ENCODE results near the gene UBASH3B.

Gene UBASH3B

GRCh38 chr11:122678406-122678805 lies 22.9 kb downstream of the UBASH3B start:
- DNase-seq (ENCODE audit: low spot score) = no peak

- DNase-seq (ENCODE audit: low spot score) = no peak
Observed at GRCh38 chr11:122679466-122679865, 23.9 kb downstream of the UBASH3B start.

GRCh38 chr11:122681070-122681469 lies 25.5 kb downstream of the UBASH3B start:
- no peak for DNase-seq (ENCODE audit: low spot score)

- DNase-seq (ENCODE audit: low spot score) = no peak
Observed at GRCh38 chr11:122681735-122682134, 26.2 kb downstream of the UBASH3B start.

- no peak for DNase-seq (ENCODE audit: low spot score)
Observed at GRCh38 chr11:122682464-122682863, 26.9 kb downstream of the UBASH3B start.

GRCh38 chr11:122685041-122685440 lies 29.5 kb downstream of the UBASH3B start:
- DNase-seq (ENCODE audit: low spot score) = no peak

- no peak for DNase-seq (ENCODE audit: low spot score)
Observed at GRCh38 chr11:122686111-122686510, 30.6 kb downstream of the UBASH3B start.

GRCh38 chr11:122690384-122690783 lies 34.9 kb downstream of the UBASH3B start:
- DNase-seq (ENCODE audit: low spot score) = no peak

GRCh38 chr11:122690801-122691548 lies 35.5 kb downstream of the UBASH3B start:
- no peak for DNase-seq (ENCODE audit: low spot score)

- no peak for DNase-seq (ENCODE audit: low spot score)
Observed at GRCh38 chr11:122691549-122692150, 36.1 kb downstream of the UBASH3B start.

- no peak for DNase-seq (ENCODE audit: low spot score)
Observed at GRCh38 chr11:122692444-122692843, 36.9 kb downstream of the UBASH3B start.

- no peak for DNase-seq (ENCODE audit: low spot score)
Observed at GRCh38 chr11:122695076-122695615, 39.6 kb downstream of the UBASH3B start.

- DNase-seq (ENCODE audit: low spot score) = no peak
Observed at GRCh38 chr11:122696662-122697061, 41.1 kb downstream of the UBASH3B start.

GRCh38 chr11:122697636-122698167 lies 42.2 kb downstream of the UBASH3B start:
- no peak for DNase-seq (ENCODE audit: low spot score)

- DNase-seq (ENCODE audit: low spot score) = no peak
Observed at GRCh38 chr11:122698392-122698791, 42.9 kb downstream of the UBASH3B start.

- no peak for DNase-seq (ENCODE audit: low spot score)
Observed at GRCh38 chr11:122700666-122701065, 45.1 kb downstream of the UBASH3B start.

GRCh38 chr11:122701143-122701542 lies 45.6 kb downstream of the UBASH3B start:
- no peak for DNase-seq (ENCODE audit: low spot score)

- no peak for DNase-seq (ENCODE audit: low spot score)
Observed at GRCh38 chr11:122703541-122704272, 48.2 kb downstream of the UBASH3B start.

GRCh38 chr11:122705396-122705795 lies 49.9 kb downstream of the UBASH3B start:
- DNase-seq (ENCODE audit: low spot score) = no peak

- DNase-seq (ENCODE audit: low spot score) = no peak
Observed at GRCh38 chr11:122706291-122707088, 51.0 kb downstream of the UBASH3B start.

GRCh38 chr11:122707111-122707510 lies 51.6 kb downstream of the UBASH3B start:
- no peak for DNase-seq (ENCODE audit: low spot score)

- DNase-seq (ENCODE audit: low spot score) = no peak
Observed at GRCh38 chr11:122707901-122708300, 52.4 kb downstream of the UBASH3B start.

Data from ecto neural progenitor cell (in vitro differentiated cells).